B cell (primary cell): ENCODE data around the gene KIF20B.

Experiments
- EZH2 ChIP-seq: IDR thresholded peaks from 2 replicates; pipeline ENCODE4 v1.6.1; 2012; ENCODE audit warnings: borderline replicate concordance, low read depth, mild to moderate bottlenecking, moderate library complexity, low read length; ENCODE audit not compliant: insufficient read depth, poor library complexity, severe bottlenecking
- TF ChIP-seq, protein P1 (sequence below): fragments of 200-600 bp; IDR thresholded peaks from one replicate; pipeline ENCODE4 v1.8.0; 2022; ENCODE audit warnings: antibody characterized with exemption, mild to moderate bottlenecking

DNA sequence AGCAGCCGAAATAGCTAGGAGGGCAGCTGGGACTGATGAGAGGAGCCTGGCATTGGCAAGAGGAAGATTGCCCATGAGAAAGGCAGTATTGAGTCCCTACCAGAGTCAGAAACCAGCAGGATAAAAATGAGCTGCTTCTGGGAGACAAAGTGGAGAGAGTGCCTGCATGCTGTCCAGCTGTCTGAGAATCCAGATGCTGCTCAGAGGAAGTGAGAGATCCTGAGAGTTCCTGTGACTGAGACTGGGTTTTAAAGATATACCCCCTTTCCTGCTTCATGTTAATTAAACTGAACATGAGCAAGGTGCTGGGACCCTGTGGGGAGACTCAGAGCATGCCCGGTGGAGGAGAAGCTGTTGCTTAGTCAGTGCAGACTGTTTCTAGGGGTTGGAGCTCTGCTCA is 107.5 kb downstream of the KIF20B start:
- TF ChIP-seq, protein P1, sequence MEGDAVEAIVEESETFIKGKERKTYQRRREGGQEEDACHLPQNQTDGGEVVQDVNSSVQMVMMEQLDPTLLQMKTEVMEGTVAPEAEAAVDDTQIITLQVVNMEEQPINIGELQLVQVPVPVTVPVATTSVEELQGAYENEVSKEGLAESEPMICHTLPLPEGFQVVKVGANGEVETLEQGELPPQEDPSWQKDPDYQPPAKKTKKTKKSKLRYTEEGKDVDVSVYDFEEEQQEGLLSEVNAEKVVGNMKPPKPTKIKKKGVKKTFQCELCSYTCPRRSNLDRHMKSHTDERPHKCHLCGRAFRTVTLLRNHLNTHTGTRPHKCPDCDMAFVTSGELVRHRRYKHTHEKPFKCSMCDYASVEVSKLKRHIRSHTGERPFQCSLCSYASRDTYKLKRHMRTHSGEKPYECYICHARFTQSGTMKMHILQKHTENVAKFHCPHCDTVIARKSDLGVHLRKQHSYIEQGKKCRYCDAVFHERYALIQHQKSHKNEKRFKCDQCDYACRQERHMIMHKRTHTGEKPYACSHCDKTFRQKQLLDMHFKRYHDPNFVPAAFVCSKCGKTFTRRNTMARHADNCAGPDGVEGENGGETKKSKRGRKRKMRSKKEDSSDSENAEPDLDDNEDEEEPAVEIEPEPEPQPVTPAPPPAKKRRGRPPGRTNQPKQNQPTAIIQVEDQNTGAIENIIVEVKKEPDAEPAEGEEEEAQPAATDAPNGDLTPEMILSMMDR, result no peak
- TF ChIP-seq EZH2, result no peak
